Stomach (tissue), 9 donors: ENCODE data around the gene CASP7. TPM values are rescaled to one million over a fixed set of nuclear protein-coding genes. Genes with fewer than 3 reads are reported as not detected.

Experiments used
- DNase-seq, 2 donors: peaks; one replicate each; pipeline versions ENCODE4 v3.0.0 to v3.0.0-alpha.2; 2013 to 2019
- H3K27ac ChIP-seq, 5 donors: fragments of 200-600 bp in 4 of 5; sonication (generic) in 4 of 5; one replicate each; pipeline ENCODE4 v1.5.1; 2013 to 2019; ENCODE audit warnings: mild to moderate bottlenecking in 1 of 5, moderate library complexity in 1 of 5
- H3K27me3 ChIP-seq, 3 donors: fragments of 200-600 bp; sonication (generic); one replicate each; pipeline ENCODE4 v1.5.1; 2017 to 2019; ENCODE audit warnings: mixed run types in 1 of 3
- H3K36me3 ChIP-seq, 4 donors: fragments of 200-600 bp; sonication (generic); 1 replicate in 3 of 4; 2 replicates in 1 of 4; pipeline ENCODE4 v1.5.1; 2016 to 2019
- H3K4me1 ChIP-seq, 4 donors: fragments of 200-600 bp; sonication (generic); one replicate each; pipeline ENCODE4 v1.5.1; 2016 to 2019
- H3K4me3 ChIP-seq, 4 donors: fragments of 200-600 bp; sonication (generic) in 3 of 4; one replicate each; pipeline ENCODE4 v1.5.1; 2016 to 2019; ENCODE audit warnings: mild to moderate bottlenecking in 1 of 4
- H3K9me3 ChIP-seq, 4 donors: fragments of 200-600 bp; sonication (generic); one replicate each; pipeline ENCODE4 v1.5.1; 2016 to 2019
- EP300 ChIP-seq: sonication (generic); formaldehyde crosslinking; IDR thresholded peaks from one replicate; pipeline ENCODE4 v1.6.1; 2017; ENCODE audit warnings: antibody characterized with exemption
- POLR2A ChIP-seq, 4 donors: fragments of 450-650 bp; IDR thresholded peaks; one replicate each; pipeline ENCODE4 v1.6.1; 2016; ENCODE audit warnings: antibody characterized with exemption in 4 of 4, control low read depth in 2 of 4, mild to moderate bottlenecking in 1 of 4, moderate library complexity in 1 of 4
- POLR2AphosphoS5 ChIP-seq, 3 donors: sonication (generic); formaldehyde crosslinking; IDR thresholded peaks; one replicate each; pipeline ENCODE4 v1.6.1; 2016; ENCODE audit warnings: antibody characterized with exemption in 3 of 3
- WGBS, 5 donors: extraction: QIAGEN DNeasy Blood & Tissue Kit in 3 of 5; methylation state at CpG; one replicate each; pipeline versions ENCODE4 v1.1.5 to v1.1.7; 2013 to 2018; 5-methylcytosine and 5-hydroxymethylcytosine counted together
- intact Hi-C: fragments of 100-400 bp; cut with DNase I; formaldehyde crosslinking; loops from one replicate; pipeline ENCODE4 v1.15.1; 2023; ENCODE audit warnings: low total_unique reads
- polyA plus RNA-seq, 3 donors: library from polyadenylated mRNA; stranded (reverse); fragments of 200-250 nt; gene quantifications; one replicate each; pipeline ENCODE4 v1.2.3, GENCODE V29; 2013
- total RNA-seq, 5 donors: library from RNA; depleted of rRNA; stranded (reverse); fragments of >200 nt; gene quantifications; one replicate each; pipeline versions ENCODE4 v1.1.0 to v1.2.3, GENCODE V29; 2014 to 2016
- TF ChIP-seq, protein P1 (sequence below), 7 experiments: fragments of 450-650 bp in 4 of 7; fragments of 200-600 bp in 3 of 7; sonication (generic) in 3 of 7; IDR thresholded peaks; one replicate each; pipeline ENCODE4 v1.5.1; 2016 to 2019; ENCODE audit warnings: antibody characterized with exemption in 7 of 7, control low read depth in 2 of 7, mild to moderate bottlenecking in 1 of 7
- donor health status: healthy with polysubstance abuse.
- donor health status: Bipolar disorder and iron deficiency.
- donor health status: healthy.

The CASP7 gene
- total and polyA plus RNA-seq, 8 donors: 15.1 to 77.9 (median 24.0) TPM

DNA sequence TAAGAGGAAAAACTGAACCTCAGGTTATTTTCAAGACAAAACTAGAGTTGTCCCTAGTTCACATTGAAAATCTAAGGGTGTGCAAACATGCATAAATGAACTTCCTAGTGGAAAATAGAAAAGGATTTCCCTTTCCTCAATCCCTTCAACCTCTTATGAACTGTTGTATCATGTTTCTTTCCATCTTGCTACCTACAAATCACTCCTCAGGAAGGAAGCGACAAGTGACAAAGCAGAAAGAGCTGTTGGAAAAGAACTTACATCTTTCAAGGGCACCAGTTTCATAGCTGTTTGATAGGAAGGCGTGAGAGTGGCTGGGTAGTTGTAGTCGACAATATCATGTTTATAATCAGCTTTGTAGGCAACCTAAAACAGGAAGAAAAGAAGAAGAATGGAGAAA lies 39.7 kb upstream of the CASP7 start:
- H3K27me3 ChIP-seq: no peaks in the 10 kb centered on the region
- intact Hi-C loops: no loop called here
- H3K4me3 ChIP-seq: no peak overlapping the region
- TF ChIP-seq, protein P1, sequence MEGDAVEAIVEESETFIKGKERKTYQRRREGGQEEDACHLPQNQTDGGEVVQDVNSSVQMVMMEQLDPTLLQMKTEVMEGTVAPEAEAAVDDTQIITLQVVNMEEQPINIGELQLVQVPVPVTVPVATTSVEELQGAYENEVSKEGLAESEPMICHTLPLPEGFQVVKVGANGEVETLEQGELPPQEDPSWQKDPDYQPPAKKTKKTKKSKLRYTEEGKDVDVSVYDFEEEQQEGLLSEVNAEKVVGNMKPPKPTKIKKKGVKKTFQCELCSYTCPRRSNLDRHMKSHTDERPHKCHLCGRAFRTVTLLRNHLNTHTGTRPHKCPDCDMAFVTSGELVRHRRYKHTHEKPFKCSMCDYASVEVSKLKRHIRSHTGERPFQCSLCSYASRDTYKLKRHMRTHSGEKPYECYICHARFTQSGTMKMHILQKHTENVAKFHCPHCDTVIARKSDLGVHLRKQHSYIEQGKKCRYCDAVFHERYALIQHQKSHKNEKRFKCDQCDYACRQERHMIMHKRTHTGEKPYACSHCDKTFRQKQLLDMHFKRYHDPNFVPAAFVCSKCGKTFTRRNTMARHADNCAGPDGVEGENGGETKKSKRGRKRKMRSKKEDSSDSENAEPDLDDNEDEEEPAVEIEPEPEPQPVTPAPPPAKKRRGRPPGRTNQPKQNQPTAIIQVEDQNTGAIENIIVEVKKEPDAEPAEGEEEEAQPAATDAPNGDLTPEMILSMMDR (IDR thresholded peaks at IDR 0.05): no peak
- no peak for TF ChIP-seq POLR2A (IDR thresholded peaks at IDR 0.05)
- no peak for TF ChIP-seq EP300
- no peak for TF ChIP-seq POLR2AphosphoS5 (IDR thresholded peaks at IDR 0.05)
- no peaks in the 10 kb centered on the region for H3K36me3 ChIP-seq
- DNase-seq: no peak
- 76 to 89% (median 87%) methylated on average over 3 of the region's 3 CpGs for WGBS, 5 donors
- no peak overlapping the region for H3K27ac ChIP-seq
- peaks cover 0 to 13% (median 5%) of the 10 kb centered on the region in 4 donors for H3K4me1 ChIP-seq
- H3K9me3 ChIP-seq: no peaks in the 10 kb centered on the region

DNA sequence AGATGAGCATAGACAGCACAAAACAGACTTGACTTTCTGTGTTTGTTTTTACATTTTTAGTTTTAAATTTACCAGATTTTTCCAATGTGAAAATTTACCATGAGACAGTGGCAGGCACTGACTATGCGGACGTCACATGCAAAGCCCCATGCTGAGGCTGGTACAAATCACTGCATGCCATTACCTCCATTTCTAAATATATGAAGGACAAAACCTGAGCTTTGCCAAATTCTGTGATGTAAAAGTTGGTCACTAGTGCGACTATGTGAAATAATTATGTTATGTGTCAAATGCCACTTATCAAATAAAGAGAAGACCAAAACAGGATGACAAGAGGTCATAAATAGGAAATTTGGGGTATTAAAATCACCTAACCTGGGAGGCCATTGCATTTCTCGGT lies 38.0 kb upstream of the CASP7 start:
- DNase-seq: no peak
- TF ChIP-seq EP300 (no peak), POLR2A (IDR thresholded peaks at IDR 0.05) (no peak), POLR2AphosphoS5 (IDR thresholded peaks at IDR 0.05) (no peak)
- TF ChIP-seq, protein P1 (IDR thresholded peaks at IDR 0.05): no peak
- Histone ChIP-seq H3K4me1 (peaks cover 0 to 20% (median 6%) of the 10 kb centered on the region in 4 donors), H3K27me3 (no peaks in the 10 kb centered on the region), H3K9me3 (no peaks in the 10 kb centered on the region), H3K4me3 (no peak overlapping the region), H3K27ac (no peak overlapping the region), H3K36me3 (no peaks in the 10 kb centered on the region)
- WGBS, 5 donors: 68 to 91% (median 83%) methylated on average over 4 of the region's 4 CpGs
- intact Hi-C loops: no loop called here

DNA sequence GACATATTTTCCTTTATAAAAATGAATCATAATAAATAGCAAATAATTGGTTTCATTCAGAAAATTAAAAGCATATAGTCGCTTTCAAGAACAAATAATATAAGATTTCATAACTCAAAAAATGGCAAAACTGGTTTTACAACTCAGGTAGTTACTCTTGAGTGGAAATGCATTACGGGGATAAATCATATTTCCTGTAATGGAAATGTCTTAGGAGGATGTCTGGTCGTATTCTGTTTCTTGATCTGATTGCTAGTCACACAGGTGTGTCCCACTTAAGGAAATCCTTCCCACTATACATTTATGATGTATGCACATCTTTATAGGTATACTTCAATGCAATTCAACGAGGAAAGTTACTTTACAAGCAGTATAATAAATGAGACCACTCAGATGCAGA lies 36.5 kb upstream of the CASP7 start:
- H3K27ac ChIP-seq: no peak overlapping the region
- intact Hi-C loops: no loop called here

DNA sequence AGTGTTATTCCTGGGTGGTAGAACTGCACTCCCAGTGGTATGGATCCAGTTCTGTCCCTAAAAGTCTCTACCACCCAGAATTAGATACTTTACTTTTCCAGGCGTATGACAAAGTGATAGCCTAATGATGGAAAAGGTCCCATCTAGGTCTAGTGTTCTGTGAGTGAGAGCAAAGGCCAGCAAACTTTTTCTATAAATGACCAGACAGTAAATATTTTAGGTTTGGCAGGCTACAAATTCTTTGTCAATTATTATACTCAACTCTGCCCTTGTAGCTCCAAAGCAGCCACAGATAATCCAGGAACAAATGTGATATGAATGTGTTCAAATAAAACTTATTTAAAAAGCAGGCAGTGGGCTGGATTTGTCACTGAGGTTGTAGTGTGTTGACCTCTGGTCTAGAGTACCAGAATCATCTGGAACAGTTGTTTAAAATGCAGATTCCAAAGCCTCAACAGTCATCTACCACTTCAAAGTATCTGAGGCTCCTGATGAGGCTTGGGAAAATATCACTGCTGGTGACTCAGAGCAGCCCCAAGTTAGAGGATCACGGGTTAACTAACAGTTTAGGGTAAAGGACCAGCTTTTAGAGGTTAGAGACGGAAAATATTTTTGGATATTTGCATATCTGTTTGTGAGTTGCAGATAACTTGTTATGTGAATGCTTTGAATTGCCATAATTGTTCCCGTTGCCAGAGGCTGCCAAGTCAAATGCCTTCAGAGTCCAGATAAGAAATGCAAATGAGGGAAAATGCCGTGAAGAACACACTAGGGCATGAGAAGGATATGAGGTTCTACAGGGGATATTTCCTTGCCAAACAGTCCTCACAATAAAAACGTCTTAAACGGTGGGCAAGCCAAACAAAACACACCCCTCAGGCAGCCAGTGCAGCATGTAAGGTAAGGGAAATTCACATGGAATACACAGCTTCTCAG lies 35.3 kb upstream of the CASP7 start:
- no peaks in the 10 kb centered on the region for H3K36me3 ChIP-seq
- TF ChIP-seq EP300 (no peak), POLR2A (IDR thresholded peaks at IDR 0.05) (no peak), POLR2AphosphoS5 (IDR thresholded peaks at IDR 0.05) (no peak)
- no peaks in the 10 kb centered on the region for H3K9me3 ChIP-seq
- H3K4me3 ChIP-seq: no peak overlapping the region
- H3K27ac ChIP-seq: peak overlapping the region in 2 of 5 donors; percentile 9 to 14
- 13 to 23% (median 20%) methylated on average over 7 of the region's 7 CpGs for WGBS, 5 donors
- intact Hi-C loops: no loop called here
- H3K27me3 ChIP-seq: no peaks in the 10 kb centered on the region
- peaks cover 0 to 24% (median 6%) of the 10 kb centered on the region in 4 donors for H3K4me1 ChIP-seq
- peak; percentile 29 to 32 for DNase-seq

More for the DNA sequence above, 36.5 kb upstream of the CASP7 start:
- Histone ChIP-seq H3K9me3 (no peaks in the 10 kb centered on the region), H3K4me1 (peaks cover 0 to 24% (median 6%) of the 10 kb centered on the region in 4 donors), H3K27me3 (no peaks in the 10 kb centered on the region), H3K36me3 (no peaks in the 10 kb centered on the region), H3K4me3 (no peak overlapping the region)
- no peak for DNase-seq
- TF ChIP-seq EP300 (no peak), POLR2A (IDR thresholded peaks at IDR 0.05) (no peak), POLR2AphosphoS5 (IDR thresholded peaks at IDR 0.05) (no peak)
- TF ChIP-seq, protein P1 (IDR thresholded peaks at IDR 0.05): no peak
- 48 to 72% (median 54%) methylated on average over 4 of the region's 4 CpGs for WGBS, 5 donors
